ENCODE results near the gene PIGU. TPM values are rescaled to one million over a fixed set of nuclear protein-coding genes. Genes with fewer than 3 reads are reported as not detected.
"Not testable (repeated sequence)": the region's sequence is repeated elsewhere in the genome, so short reads cannot be mapped to it uniquely, and the experiment has no call there.

Gene PIGU, protein sequence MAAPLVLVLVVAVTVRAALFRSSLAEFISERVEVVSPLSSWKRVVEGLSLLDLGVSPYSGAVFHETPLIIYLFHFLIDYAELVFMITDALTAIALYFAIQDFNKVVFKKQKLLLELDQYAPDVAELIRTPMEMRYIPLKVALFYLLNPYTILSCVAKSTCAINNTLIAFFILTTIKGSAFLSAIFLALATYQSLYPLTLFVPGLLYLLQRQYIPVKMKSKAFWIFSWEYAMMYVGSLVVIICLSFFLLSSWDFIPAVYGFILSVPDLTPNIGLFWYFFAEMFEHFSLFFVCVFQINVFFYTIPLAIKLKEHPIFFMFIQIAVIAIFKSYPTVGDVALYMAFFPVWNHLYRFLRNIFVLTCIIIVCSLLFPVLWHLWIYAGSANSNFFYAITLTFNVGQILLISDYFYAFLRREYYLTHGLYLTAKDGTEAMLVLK
- 5.5 TPM in 2 replicates for total RNA-seq

- Histone ChIP-seq H3K36me3 (ENCODE audit: control insufficient read depth, insufficient read depth, low read length) (no peaks in the 10 kb centered on the region), H3K4me3 (ENCODE audit: low read depth, low read length) (peak within 1 kb of the TSS; percentile 80), H3K27me3 (ENCODE audit: control insufficient read depth, insufficient read depth, low read length) (no peaks in the 10 kb centered on the region)
- no peak for FAIRE-seq
- no peak for TF ChIP-seq CTCF (IDR thresholded peaks at IDR 0.05; ENCODE audit: insufficient read depth, low read length, severe bottlenecking)
- peak; percentile 89 for DNase-seq (ENCODE audit: low read depth)
Observed at GRCh38 chr20:34676642-34677373, at the start of gene PIGU. Gene PIGU, minus strand, starts transcription at chr20:34677092. Its CDS starts 7 bp downstream, at chr20:34677085.

GRCh38 chr20:34724172-34724571, 47.3 kb upstream of the PIGU start:
- no peaks in the 10 kb centered on the region for H3K27me3 ChIP-seq (ENCODE audit: control insufficient read depth, insufficient read depth, low read length)
- H3K36me3 ChIP-seq (ENCODE audit: control insufficient read depth, insufficient read depth, low read length) = peaks cover 9% of the 10 kb centered on the region
- FAIRE-seq (no peak), DNase-seq (ENCODE audit: low read depth) (no peak)
- no peak overlapping the region for H3K4me3 ChIP-seq (ENCODE audit: low read depth, low read length)
- TF ChIP-seq CTCF (IDR thresholded peaks at IDR 0.05; ENCODE audit: insufficient read depth, low read length, severe bottlenecking) = no peak

DNA sequence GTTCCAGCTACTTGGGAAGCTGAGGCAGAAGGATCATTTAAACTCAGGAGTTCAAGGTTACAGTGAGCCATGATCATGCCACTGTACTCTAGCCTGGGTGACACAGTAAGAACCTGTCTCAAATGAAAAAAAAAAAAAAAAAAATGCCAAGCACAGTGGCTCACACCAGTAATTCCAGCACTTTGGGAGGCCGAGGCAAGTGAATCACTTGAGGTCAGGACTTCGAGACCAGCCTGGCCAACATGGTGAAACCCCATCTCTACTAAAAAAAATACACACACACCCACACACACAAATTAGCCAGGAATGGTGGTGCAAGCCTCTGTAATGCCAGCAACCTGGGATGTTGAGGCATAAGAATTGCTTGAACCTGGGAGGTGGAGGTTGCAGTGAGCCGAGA, 45.7 kb upstream of the PIGU start:
- FAIRE-seq; H3K36me3 ChIP-seq (ENCODE audit: control insufficient read depth, insufficient read depth, low read length); H3K4me3 ChIP-seq (ENCODE audit: low read depth, low read length); H3K27me3 ChIP-seq (ENCODE audit: control insufficient read depth, insufficient read depth, low read length); DNase-seq (ENCODE audit: low read depth): not testable (repeated sequence)

GRCh38 chr20:34720266-34720665, 43.4 kb upstream of the PIGU start:
- DNase-seq (ENCODE audit: low read depth) (no peak), FAIRE-seq (no peak)
- H3K4me3 ChIP-seq (ENCODE audit: low read depth, low read length) = no peak overlapping the region
- TF ChIP-seq CTCF (IDR thresholded peaks at IDR 0.05; ENCODE audit: insufficient read depth, low read length, severe bottlenecking) = no peak
- H3K27me3 ChIP-seq (ENCODE audit: control insufficient read depth, insufficient read depth, low read length) = no peaks in the 10 kb centered on the region
- peaks cover 5% of the 10 kb centered on the region for H3K36me3 ChIP-seq (ENCODE audit: control insufficient read depth, insufficient read depth, low read length)

DNA sequence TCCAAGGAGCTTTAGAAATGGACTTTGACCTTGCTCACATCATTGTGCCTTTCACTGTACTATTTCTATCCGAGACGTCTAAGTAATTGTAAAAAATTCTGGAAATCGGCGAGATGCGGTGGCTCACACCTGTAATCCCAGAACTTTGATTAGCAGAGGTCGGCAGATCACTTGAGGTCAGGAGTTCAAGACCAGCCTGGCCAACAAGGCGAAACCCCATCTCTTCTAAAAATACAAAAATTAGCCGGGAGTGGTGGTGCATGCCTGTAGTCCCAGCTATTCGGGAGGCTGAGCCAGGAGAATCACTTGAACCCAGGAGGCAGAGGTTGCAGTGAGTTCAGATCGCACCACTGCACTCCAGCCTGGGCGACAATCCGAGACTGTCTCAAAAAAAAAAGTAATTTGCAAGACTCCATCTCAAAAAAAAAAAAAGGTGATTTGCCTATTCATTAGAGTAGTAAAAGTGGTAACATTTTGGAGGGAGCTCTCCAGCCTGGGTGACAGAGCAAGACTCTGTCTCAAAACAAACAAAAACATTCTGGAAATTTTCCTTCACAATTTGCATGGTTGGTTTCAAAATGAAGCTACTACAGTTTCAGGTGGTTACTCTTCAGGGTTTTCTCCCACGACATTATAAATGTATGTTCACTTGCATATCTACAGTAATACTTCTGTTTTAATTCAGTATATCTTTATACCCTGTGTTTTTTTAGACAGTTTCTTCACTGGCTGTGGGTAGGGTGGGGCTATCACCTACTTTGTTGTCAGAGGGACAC, 42.5 kb upstream of the PIGU start:
- H3K27me3 ChIP-seq (ENCODE audit: control insufficient read depth, insufficient read depth, low read length); DNase-seq (ENCODE audit: low read depth); FAIRE-seq; H3K36me3 ChIP-seq (ENCODE audit: control insufficient read depth, insufficient read depth, low read length); H3K4me3 ChIP-seq (ENCODE audit: low read depth, low read length): not testable (repeated sequence)

GRCh38 chr20:34717230-34718095, 40.6 kb upstream of the PIGU start:
- H3K4me3 ChIP-seq (ENCODE audit: low read depth, low read length) = no peak overlapping the region
- DNase-seq (ENCODE audit: low read depth) = no peak
- no peak for FAIRE-seq
- H3K36me3 ChIP-seq (ENCODE audit: control insufficient read depth, insufficient read depth, low read length) = peaks cover 6% of the 10 kb centered on the region
- H3K27me3 ChIP-seq (ENCODE audit: control insufficient read depth, insufficient read depth, low read length) = no peaks in the 10 kb centered on the region
- no peak for TF ChIP-seq CTCF (IDR thresholded peaks at IDR 0.05; ENCODE audit: insufficient read depth, low read length, severe bottlenecking)
